ENCODE results near the gene ATRIP. TPM values are rescaled to one million over a fixed set of nuclear protein-coding genes. Genes with fewer than 3 reads are reported as not detected.

ATRIP gene
- total RNA-seq, 1 donor from 2014 or later: 8.3 TPM

DNA sequence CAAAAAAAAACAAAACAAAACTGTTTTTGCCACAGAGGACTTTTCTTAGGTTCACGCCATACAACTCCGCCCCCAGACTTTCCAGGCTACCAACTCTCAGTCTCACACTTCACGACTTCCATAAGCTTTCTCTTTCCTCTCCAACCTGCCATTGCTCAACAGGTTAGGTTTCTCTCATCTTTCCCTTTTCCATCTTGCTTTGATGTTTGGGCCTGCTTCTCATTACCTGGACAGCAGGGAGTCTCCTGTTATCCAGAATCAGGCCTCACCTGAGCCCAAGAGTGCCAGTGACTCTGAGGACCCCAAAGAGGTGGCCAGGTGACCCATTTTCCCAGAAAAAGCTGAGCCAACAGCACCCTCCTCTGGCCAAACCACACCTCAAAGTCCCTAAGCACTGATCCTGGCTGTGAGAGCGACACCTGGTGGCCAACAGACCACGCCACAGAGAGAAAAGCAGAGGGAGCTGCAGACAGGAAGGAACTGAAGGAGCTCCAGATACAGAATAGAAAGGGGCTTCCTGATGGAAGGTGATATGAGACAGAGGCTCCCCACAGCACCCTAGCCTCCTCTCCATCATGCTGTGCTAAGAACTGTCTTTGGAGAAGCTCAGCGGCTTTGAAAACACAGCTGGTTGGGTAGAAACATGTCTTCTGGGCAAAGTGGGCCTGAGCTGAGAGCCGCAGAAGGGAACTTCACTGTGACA, 10.6 kb upstream of the ATRIP start:
- no peak for TF ChIP-seq EZH2 (IDR thresholded peaks at IDR 0.05)
- TF ChIP-seq, protein P1, sequence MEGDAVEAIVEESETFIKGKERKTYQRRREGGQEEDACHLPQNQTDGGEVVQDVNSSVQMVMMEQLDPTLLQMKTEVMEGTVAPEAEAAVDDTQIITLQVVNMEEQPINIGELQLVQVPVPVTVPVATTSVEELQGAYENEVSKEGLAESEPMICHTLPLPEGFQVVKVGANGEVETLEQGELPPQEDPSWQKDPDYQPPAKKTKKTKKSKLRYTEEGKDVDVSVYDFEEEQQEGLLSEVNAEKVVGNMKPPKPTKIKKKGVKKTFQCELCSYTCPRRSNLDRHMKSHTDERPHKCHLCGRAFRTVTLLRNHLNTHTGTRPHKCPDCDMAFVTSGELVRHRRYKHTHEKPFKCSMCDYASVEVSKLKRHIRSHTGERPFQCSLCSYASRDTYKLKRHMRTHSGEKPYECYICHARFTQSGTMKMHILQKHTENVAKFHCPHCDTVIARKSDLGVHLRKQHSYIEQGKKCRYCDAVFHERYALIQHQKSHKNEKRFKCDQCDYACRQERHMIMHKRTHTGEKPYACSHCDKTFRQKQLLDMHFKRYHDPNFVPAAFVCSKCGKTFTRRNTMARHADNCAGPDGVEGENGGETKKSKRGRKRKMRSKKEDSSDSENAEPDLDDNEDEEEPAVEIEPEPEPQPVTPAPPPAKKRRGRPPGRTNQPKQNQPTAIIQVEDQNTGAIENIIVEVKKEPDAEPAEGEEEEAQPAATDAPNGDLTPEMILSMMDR (IDR thresholded peaks at IDR 0.05): peak; percentile 100
- H3K27me3 Mint-ChIP-seq (ENCODE audit: insufficient read depth, low read depth): no peaks in the 10 kb centered on the region

DNA sequence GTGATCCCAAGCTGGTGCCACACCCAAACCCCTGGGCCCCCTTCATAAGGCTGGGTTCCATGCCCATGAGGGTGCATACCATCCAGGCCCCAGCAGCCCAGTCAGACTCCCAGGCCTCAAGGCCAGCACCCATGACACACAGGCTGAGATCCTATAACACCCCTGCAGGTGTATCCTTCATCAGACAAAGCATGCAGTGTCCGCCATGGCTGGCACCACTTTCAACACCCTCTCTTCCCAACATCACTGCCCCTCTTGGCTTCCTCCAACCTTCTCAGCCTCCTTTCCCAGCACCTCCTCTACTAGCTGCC, 10.1 kb upstream of the ATRIP start:
- Mint-ChIP-seq H3K27me3 (ENCODE audit: insufficient read depth, low read depth) (no peaks in the 10 kb centered on the region), H3K9me3 (no peaks in the 10 kb centered on the region), H3K4me1 (peaks cover 25% of the 10 kb centered on the region), H3K27ac (no peak overlapping the region), H3K4me3 (no peak overlapping the region), H3K36me3 (peaks cover 5% of the 10 kb centered on the region)
- Histone ChIP-seq H3F3A (ENCODE audit: low read depth) (peaks cover 57% of the 10 kb centered on the region), H4K20me1 (ENCODE audit: low read depth) (peaks cover 9% of the 10 kb centered on the region), H3K79me2 (ENCODE audit: low read depth) (peaks cover 47% of the 10 kb centered on the region), H3K36me3 (no peaks in the 10 kb centered on the region), H3K4me1 (peaks cover 21% of the 10 kb centered on the region), H3K27me3 (no peaks in the 10 kb centered on the region), H3K9ac (no peak overlapping the region), H3K4me2 (no peak overlapping the region), H3K9me3 (ENCODE audit: low read depth) (no peaks in the 10 kb centered on the region), H2AFZ (replicated peaks) (no peak overlapping the region), H3K4me3 (no peak overlapping the region), H3K27ac (no peak overlapping the region)
- DNase-seq (ENCODE audit: low spot score): no peak
- no peak for TF ChIP-seq EZH2phosphoT487 (IDR thresholded peaks at IDR 0.05)
- TF ChIP-seq EZH2 (IDR thresholded peaks at IDR 0.05): no peak
- TF ChIP-seq, protein P1 (IDR thresholded peaks at IDR 0.05): no peak

More for the DNA sequence above, 10.6 kb upstream of the ATRIP start:
- no peaks in the 10 kb centered on the region for H3K9me3 Mint-ChIP-seq
- Histone ChIP-seq H4K20me1 (ENCODE audit: low read depth) (peaks cover 4% of the 10 kb centered on the region), H3K4me1 (peaks cover 16% of the 10 kb centered on the region), H2AFZ (replicated peaks) (no peak overlapping the region), H3K4me3 (no peak overlapping the region), H3K27ac (no peak overlapping the region), H3K27me3 (no peaks in the 10 kb centered on the region), H3K4me2 (no peak overlapping the region), H3K79me2 (ENCODE audit: low read depth) (peaks cover 42% of the 10 kb centered on the region), H3F3A (ENCODE audit: low read depth) (peaks cover 56% of the 10 kb centered on the region), H3K36me3 (no peaks in the 10 kb centered on the region), H3K9ac (no peak overlapping the region), H3K9me3 (ENCODE audit: low read depth) (no peaks in the 10 kb centered on the region)
- H3K4me1 Mint-ChIP-seq: peaks cover 26% of the 10 kb centered on the region
- no peak overlapping the region for H3K27ac Mint-ChIP-seq
- DNase-seq (ENCODE audit: low spot score): peak; percentile 91
- peaks cover 4% of the 10 kb centered on the region for H3K36me3 Mint-ChIP-seq
- H3K4me3 Mint-ChIP-seq: no peak overlapping the region

DNA sequence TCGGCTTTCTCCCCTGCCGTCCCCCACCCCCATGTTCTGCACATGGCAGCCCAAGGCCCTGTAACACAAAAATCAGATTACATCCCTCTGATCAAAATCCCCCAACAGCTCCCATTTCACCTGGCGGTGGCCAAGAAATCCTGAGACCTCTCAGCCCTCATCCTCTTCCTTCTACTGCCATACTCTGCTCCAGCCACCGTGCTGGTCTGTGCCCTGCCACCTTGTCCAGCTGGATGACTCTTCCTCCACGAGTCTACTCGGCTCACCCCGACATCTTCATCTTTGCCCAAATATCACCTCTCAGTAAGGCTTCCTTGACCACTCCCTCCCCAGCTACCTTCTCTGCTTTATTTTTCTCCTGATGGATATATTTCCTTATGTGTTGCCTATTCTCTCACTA, 9.7 kb upstream of the ATRIP start:
- Histone ChIP-seq H3K4me3 (no peak overlapping the region), H3K27ac (no peak overlapping the region), H3K4me1 (peaks cover 26% of the 10 kb centered on the region), H3K27me3 (no peaks in the 10 kb centered on the region), H4K20me1 (ENCODE audit: low read depth) (peaks cover 13% of the 10 kb centered on the region), H3K79me2 (ENCODE audit: low read depth) (peaks cover 51% of the 10 kb centered on the region), H2AFZ (replicated peaks) (no peak overlapping the region), H3K36me3 (no peaks in the 10 kb centered on the region), H3K9ac (no peak overlapping the region), H3F3A (ENCODE audit: low read depth) (peaks cover 58% of the 10 kb centered on the region), H3K9me3 (ENCODE audit: low read depth) (no peaks in the 10 kb centered on the region), H3K4me2 (no peak overlapping the region)
- no peak overlapping the region for H3K27ac Mint-ChIP-seq
- H3K27me3 Mint-ChIP-seq (ENCODE audit: insufficient read depth, low read depth): no peaks in the 10 kb centered on the region
- no peak for DNase-seq (ENCODE audit: low spot score)
- TF ChIP-seq, protein P1 (IDR thresholded peaks at IDR 0.05): no peak
- TF ChIP-seq EZH2phosphoT487 (IDR thresholded peaks at IDR 0.05) (no peak), EZH2 (IDR thresholded peaks at IDR 0.05) (no peak)
- H3K4me1 Mint-ChIP-seq: peaks cover 27% of the 10 kb centered on the region
- H3K4me3 Mint-ChIP-seq: no peak overlapping the region
- H3K9me3 Mint-ChIP-seq: no peaks in the 10 kb centered on the region
- H3K36me3 Mint-ChIP-seq: peaks cover 4% of the 10 kb centered on the region
